Activated CD4-positive, alpha-beta T cell treated with anti-CD3 and anti-CD28 coated beads for 4 hours (primary cell): ENCODE data around the gene ARHGEF9.
"Not testable (repeated sequence)": the region's sequence is repeated elsewhere in the genome, so short reads cannot be mapped to it uniquely, and the experiment has no call there.

Experiments
- DNase-seq, 2 donors: peaks; one replicate each; pipeline ENCODE4 v3.0.0-alpha.2; 2020

Gene ARHGEF9

GRCh38 chrX:63656871-63657580, 128.0 kb downstream of the ARHGEF9 start:
- DNase-seq: no peak

GRCh38 chrX:63652086-63652765, 132.8 kb downstream of the ARHGEF9 start:
- DNase-seq: no peak

DNA sequence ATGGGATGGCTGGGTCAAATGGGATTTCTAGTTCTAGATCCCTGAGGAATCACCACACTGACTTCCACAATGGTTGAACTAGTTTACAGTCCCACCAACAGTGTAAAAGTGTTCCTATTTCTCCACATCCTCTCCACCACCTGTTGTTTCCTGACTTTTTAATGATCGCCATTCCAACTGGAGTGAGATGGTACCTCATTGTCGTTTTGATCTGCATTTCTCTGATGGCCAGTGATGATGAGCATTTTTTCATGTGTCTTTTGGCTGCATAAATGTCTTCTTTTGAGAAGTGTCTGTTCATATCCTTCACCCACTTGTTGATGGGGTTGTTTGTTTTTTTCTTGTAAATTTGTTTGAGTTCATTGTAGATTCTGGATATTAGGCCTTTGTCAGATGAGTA, 139.3 kb downstream of the ARHGEF9 start:
- DNase-seq: not testable (repeated sequence)

DNA sequence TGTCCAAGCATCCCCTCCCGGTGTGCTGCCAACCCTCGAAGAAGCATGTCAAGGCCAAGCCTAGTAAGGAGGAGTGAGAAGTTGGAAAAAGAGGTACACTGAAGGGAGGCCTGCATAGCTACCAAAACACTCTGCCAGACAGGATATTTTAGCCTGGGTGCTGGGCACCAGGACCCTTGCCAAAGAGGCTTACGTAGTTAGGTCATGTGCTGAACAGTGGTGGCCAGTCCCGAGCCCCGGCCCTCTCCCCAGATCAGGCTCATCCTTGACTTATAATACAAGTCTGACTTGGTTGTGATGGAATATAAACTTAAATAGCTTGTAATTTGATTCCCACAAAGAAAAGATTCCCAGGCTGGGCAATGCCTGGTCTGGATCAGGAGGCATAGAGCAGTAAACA, 149.3 kb downstream of the ARHGEF9 start:
- no peak for DNase-seq

GRCh38 chrX:63613531-63614028, 171.4 kb downstream of the ARHGEF9 start:
- DNase-seq: no peak

DNA sequence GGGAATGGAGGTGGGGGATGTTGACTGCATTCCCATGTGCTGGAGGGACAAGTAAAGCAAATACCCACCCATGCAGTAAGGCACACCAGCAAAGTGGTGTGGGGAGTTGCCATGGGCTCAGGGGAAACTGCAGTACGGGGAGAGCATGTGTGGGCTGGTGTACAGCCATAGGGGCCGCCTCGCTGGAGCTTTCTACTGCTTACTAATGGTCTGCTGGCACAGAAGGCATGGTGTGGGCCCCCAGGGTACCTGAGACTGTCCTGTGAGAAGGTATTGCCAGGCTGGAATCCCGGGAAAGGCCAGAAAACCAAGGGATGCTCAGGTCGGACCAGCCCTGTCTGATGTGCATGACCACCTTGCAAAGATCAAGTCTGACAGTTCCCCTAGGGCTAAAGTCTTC, 199.1 kb downstream of the ARHGEF9 start:
- DNase-seq: no peak
